A549 (cell line): ENCODE measurements around the gene CXCR2. TPM values are rescaled to one million over a fixed set of nuclear protein-coding genes. Genes with fewer than 3 reads are reported as not detected.
A peak's percentile ranks its signal among the peaks of the same experiment; 100 is the strongest.

Experiments
- ATAC-seq, 2 experiments: fragments of 200-7000 bp in 1 of 2; fragments of >200 bp in 1 of 2; cut with Nextera tagmentation in 1 of 2; cut with Tn5 transposase in 1 of 2; 3 replicates each; pipeline versions ENCODE4 v1.8.0 to v1.9.1; 2018 to 2020; ENCODE audit warnings: mild to moderate bottlenecking in 1 of 2, moderate library complexity in 1 of 2
- CTCF ChIA-PET: fragments of 300-600 bp; sonication (Branson Sonifier 250); formaldehyde crosslinking; extraction: SDS; loops from one replicate; lab custom pipeline; 2021; ENCODE audit warnings: antibody characterized with exemption, inconsistent platforms; lab: Yijun Ruan, JAX
- POLR2A ChIA-PET: fragments of 350-600 bp; formaldehyde crosslinking; extraction: SDS; loops from one replicate; lab custom pipeline; 2021; ENCODE audit warnings: antibody characterized with exemption, inconsistent platforms; lab: Yijun Ruan, JAX
- DNase-seq, 2 experiments: peaks; one replicate each; pipeline versions ENCODE4 v3.0.0 to v3.0.0-alpha.2; 2011 to 2016; ENCODE audit warnings: low read depth in 1 of 2, low spot score in 1 of 2
- FAIRE-seq: peaks from 2 replicates; lab custom pipeline; 2011; peaks lifted over from hg19 to GRCh38; lab: Jason Lieb, UNC
- H3K27ac ChIP-seq, 2 experiments: fragments of >200 bp; sonication (Bioruptor Twin); formaldehyde crosslinking; 3 replicates each; pipeline ENCODE4 v1.5.1; 2016 to 2017
- H3K4me1 ChIP-seq: fragments of >200 bp; sonication (Bioruptor Twin); formaldehyde crosslinking; 3 replicates; pipeline ENCODE4 v1.6.1; 2016
- H3K4me2 ChIP-seq: fragments of >200 bp; sonication (Bioruptor Twin); formaldehyde crosslinking; 3 replicates; pipeline ENCODE4 v1.6.1; 2016
- H3K4me3 ChIP-seq: fragments of >200 bp; sonication (Bioruptor Twin); formaldehyde crosslinking; 3 replicates; pipeline ENCODE4 v1.5.1; 2016
- H3K9me3 ChIP-seq: fragments of >200 bp; sonication (Bioruptor Twin); formaldehyde crosslinking; 3 replicates; pipeline ENCODE4 v1.6.1; 2016
- CBX8 ChIP-seq: fragments of 200-600 bp; sonication (generic); IDR thresholded peaks from 2 replicates; pipeline ENCODE4 v1.6.1; 2016
- CEBPB ChIP-seq, 2 experiments: fragments of >200 bp in 1 of 2; sonication (Bioruptor Twin) in 1 of 2; formaldehyde crosslinking in 1 of 2; IDR thresholded peaks; 2 replicates each; pipeline ENCODE4 v1.6.1; 2012 to 2016
- CHD4 ChIP-seq: fragments of 200-600 bp; sonication (generic); IDR thresholded peaks from 2 replicates; pipeline ENCODE4 v1.6.1; 2016; ENCODE audit warnings: antibody characterized with exemption, mild to moderate bottlenecking, borderline replicate concordance
- CTCF ChIP-seq: fragments of >200 bp; sonication (Bioruptor Twin); formaldehyde crosslinking; IDR thresholded peaks from 3 replicates; pipeline ENCODE4 v1.5.1; 2016
- EHF ChIP-seq: fragments of 250-450 bp; sonication (Bioruptor Pico); IDR thresholded peaks from 2 replicates; pipeline ENCODE4 v1.5.0; 2020; ENCODE audit warnings: mild to moderate bottlenecking
- FOSL2 ChIP-seq, 2 experiments: fragments of 450-650 bp in 1 of 2; fragments of >200 bp in 1 of 2; sonication (Bioruptor Twin) in 1 of 2; formaldehyde crosslinking; IDR thresholded peaks; 2 replicates each; pipeline versions ENCODE4 v1.5.0 to v1.6.1; 2016 to 2020; ENCODE audit warnings: mild to moderate bottlenecking in 1 of 2, moderate library complexity in 1 of 2
- HEYL ChIP-seq: fragments of 250-450 bp; sonication (Bioruptor Pico); IDR thresholded peaks from 2 replicates; pipeline ENCODE4 v1.8.0; 2021; ENCODE audit warnings: mild to moderate bottlenecking, moderate library complexity
- HMGXB4 ChIP-seq: fragments of 250-450 bp; sonication (Bioruptor Pico); IDR thresholded peaks from 2 replicates; pipeline ENCODE4 v1.5.0; 2021; ENCODE audit warnings: mild to moderate bottlenecking, moderate library complexity, borderline replicate concordance
- JUNB ChIP-seq: fragments of >200 bp; sonication (Bioruptor Twin); formaldehyde crosslinking; IDR thresholded peaks from 2 replicates; pipeline ENCODE4 v1.6.1; 2016
- MAZ ChIP-seq: fragments of 150-350 bp; IDR thresholded peaks from 2 replicates; pipeline ENCODE4 v1.6.1; 2014; ENCODE audit warnings: antibody characterized with exemption, low read depth, low read length, borderline replicate concordance
- NPAS2 ChIP-seq: fragments of 250-450 bp; sonication (Bioruptor Pico); IDR thresholded peaks from 2 replicates; pipeline ENCODE4 v1.8.0; 2022; ENCODE audit warnings: mild to moderate bottlenecking, moderate library complexity, borderline replicate concordance
- POLR2AphosphoS2 ChIP-seq: conservative IDR thresholded peaks from 2 replicates; pipeline ENCODE4 v1.6.1; 2012; ENCODE audit warnings: low read length, improper control_type of control experiment, inconsistent platforms
- RAD21 ChIP-seq, 2 experiments: fragments of >200 bp in 1 of 2; sonication (Bioruptor Twin) in 1 of 2; formaldehyde crosslinking in 1 of 2; IDR thresholded peaks in 1 of 2; conservative IDR thresholded peaks in 1 of 2; 2 replicates in 1 of 2; 3 replicates in 1 of 2; pipeline ENCODE4 v1.6.1; 2012 to 2018; ENCODE audit warnings: inconsistent platforms in 1 of 2
- RARB ChIP-seq: fragments of 250-450 bp; sonication (Bioruptor Pico); IDR thresholded peaks from 2 replicates; pipeline ENCODE4 v1.8.0; 2021; ENCODE audit warnings: mild to moderate bottlenecking, moderate library complexity
- WGBS: methylation state at CpG from one replicate; pipeline ENCODE4 v1.1.6; 2017; ENCODE audit errors: missing lambda C conversion rate; 5-methylcytosine and 5-hydroxymethylcytosine counted together
- polyA plus RNA-seq, 4 experiments: library from polyadenylated mRNA; depleted of rRNA in 3 of 4; stranded (reverse); fragments of >200 nt; fragmentation: RNase III in 1 of 4; extraction: RNeasy Plus Mini Kit Qiagen cat#74134 plus additional on column Dnase treatment in 1 of 4; gene quantifications; 2 replicates in 3 of 4; 3 replicates in 1 of 4; pipeline ENCODE4 v1.2.3, GENCODE V29; 2011 to 2017
- TF ChIP-seq, protein P1 (sequence below): fragments of 450-650 bp; IDR thresholded peaks from 2 replicates; pipeline ENCODE4 v1.6.1; 2014; ENCODE audit warnings: antibody characterized with exemption

The CXCR2 gene
- polyA plus RNA-seq, 2 of the 4 experiments (the other 2 are of a cell fraction): 0.08 TPM; not detected in 1

DNA sequence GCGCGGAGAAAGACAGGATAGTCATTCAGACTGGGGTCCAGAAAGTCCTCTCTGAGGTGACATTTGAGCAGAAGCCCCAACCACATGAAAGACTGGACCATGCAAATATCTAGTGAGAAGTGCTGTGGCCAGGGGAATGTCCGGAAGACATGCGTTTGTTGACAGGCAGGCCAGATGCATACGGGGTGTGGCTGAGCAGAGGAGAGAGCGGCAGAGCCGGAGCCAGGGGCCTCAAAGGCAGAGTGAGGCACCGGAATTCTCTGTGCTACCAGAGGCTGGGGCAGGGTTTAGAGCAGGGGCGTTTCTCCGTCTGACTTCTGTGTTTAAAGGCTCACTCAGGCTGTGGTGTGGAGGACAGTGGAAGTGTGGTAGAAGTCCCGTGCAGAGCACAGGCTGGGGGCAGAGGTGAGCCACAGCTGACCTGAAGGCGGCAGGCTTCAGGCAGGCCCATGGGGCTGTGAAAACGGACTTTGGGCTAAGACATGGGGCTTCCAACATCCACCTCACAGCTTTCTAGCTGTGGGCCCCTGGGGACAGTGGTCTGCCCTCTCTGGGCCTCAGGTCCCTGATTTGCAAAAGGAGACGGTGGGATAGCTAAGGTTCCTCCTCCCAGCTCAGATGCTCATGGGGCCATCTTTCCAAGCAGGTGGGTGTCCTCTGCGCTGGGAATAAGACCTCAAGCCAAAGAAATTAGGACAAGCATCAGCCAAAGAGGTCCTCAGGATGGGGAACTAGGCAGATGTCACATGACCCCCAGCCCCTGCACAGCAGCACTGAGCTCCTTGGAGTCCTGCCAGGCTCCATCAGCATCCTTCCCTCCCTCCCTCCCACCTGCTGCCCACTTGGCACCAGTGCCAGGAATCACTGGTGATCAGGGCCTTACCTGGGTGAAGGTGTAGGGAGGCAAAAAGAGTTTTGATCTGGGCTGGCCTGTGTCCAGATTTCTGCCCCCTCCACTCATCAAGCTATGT is 45.6 kb upstream of the CXCR2 start:
- no peak overlapping the region for H3K4me3 ChIP-seq
- DNase-seq (no peak), ATAC-seq (peak in 1 of 2 experiments; percentile 25; a peak in 1 of 6 replicates), FAIRE-seq (no peak)
- POLR2A ChIA-PET: no interaction called here
- CTCF ChIA-PET: interaction anchor here (0.5 to 4.6 kb wide), 5 partner anchors 8 to 295 kb away, joined by 3 to 18 read pairs (median 4); partner anchors contain the start of gene RUFY4
- WGBS: 65% methylated on average over 15 of the region's 15 CpGs
- no peaks in the 10 kb centered on the region for H3K4me1 ChIP-seq
- H3K4me2 ChIP-seq: no peak overlapping the region
- no peak overlapping the region for H3K27ac ChIP-seq
- no peak for TF ChIP-seq JUNB
- no peak for TF ChIP-seq EHF (CRISPR knock-in tag)
- no peak for TF ChIP-seq HMGXB4 (CRISPR knock-in tag)
- no peaks in the 10 kb centered on the region for H3K9me3 ChIP-seq

DNA sequence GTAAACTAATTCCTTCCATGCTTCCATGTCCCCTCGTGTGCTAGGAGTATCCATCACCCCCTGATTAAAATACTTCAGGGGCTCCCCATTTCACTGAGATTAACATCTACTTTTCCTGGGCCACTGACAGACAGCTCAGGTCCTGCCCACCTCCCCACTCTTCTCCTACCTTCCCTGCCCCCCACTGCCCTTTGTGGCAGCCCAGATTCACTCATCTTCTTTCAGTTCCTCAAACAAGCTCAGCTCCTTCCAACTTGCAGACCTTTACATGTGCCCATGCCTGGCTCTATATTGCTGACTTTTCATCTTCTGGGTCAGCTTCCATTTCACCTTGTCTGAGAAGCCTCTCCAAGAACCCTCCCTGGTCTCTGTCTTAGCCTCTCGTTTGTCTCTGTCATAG is 44.8 kb upstream of the CXCR2 start:
- 23% methylated on average over 2 of the region's 2 CpGs for WGBS

DNA sequence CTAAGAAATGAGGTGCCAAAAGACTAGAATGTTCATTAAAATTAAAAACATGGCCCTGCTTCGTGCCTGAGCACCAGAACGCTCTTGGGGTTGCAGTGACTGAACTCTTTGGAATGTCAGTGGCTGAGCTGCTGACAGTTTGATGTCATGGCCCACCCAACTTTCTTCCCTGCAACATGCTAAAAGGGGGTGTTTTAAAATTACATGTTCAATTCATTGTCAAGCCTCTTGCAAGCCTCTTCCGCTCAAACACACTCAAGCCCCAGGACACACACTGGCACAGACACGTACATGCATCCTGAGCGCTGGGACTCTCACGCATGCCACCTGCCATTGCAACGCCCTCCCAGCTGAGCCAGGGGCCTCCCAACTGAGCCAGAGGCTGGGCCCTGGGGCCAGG is 44.1 kb upstream of the CXCR2 start:
- no peak for DNase-seq
- TF ChIP-seq FOSL2 (IDR thresholded peaks at IDR 0.05) (no peak), FOSL2 (CRISPR knock-in tag; IDR thresholded peaks at IDR 0.05) (no peak), EHF (CRISPR knock-in tag) (no peak)
- no peak overlapping the region for H3K4me2 ChIP-seq
- no peaks in the 10 kb centered on the region for H3K4me1 ChIP-seq
- peaks cover 14% of the 10 kb centered on the region for H3K9me3 ChIP-seq
- no peak overlapping the region for H3K4me3 ChIP-seq
- no peak for FAIRE-seq
- no peak overlapping the region for H3K27ac ChIP-seq
- ChIA-PET CTCF (interaction anchor here (0.7 to 4.6 kb wide), 2 partner anchors 13 to 201 kb away, joined by 3 to 18 read pairs; partner anchors contain the start of gene RUFY4), POLR2A (no interaction called here)
- WGBS: 68% methylated on average over 7 of the region's 7 CpGs
- ATAC-seq: no peak

More for the DNA sequence above, 44.8 kb upstream of the CXCR2 start:
- DNase-seq: no peak
- Histone ChIP-seq H3K27ac (no peak overlapping the region), H3K4me3 (no peak overlapping the region), H3K9me3 (peaks cover 8% of the 10 kb centered on the region; the same call in 2 of the 3 replicates), H3K4me2 (no peak overlapping the region)
- ChIA-PET CTCF (interaction anchor here (0.5 to 4.6 kb wide), 5 partner anchors 9 to 222 kb away, joined by 3 to 18 read pairs (median 3); partner anchors contain the start of gene RUFY4), POLR2A (no interaction called here)
- no peak for FAIRE-seq
- TF ChIP-seq CEBPB (IDR thresholded peaks at IDR 0.05) (no peak), RARB (CRISPR knock-in tag) (no peak), CHD4 (no peak), HEYL (CRISPR knock-in tag) (no peak), NPAS2 (CRISPR knock-in tag) (no peak), CTCF (no peak), POLR2AphosphoS2 (no peak), EHF (CRISPR knock-in tag) (no peak), MAZ (no peak), RAD21 (conservative IDR thresholded peaks at IDR 0.05 in 1 of 2, IDR thresholded peaks at IDR 0.05 in 1 of 2) (no peak), CBX8 (no peak)
- TF ChIP-seq, protein P1, sequence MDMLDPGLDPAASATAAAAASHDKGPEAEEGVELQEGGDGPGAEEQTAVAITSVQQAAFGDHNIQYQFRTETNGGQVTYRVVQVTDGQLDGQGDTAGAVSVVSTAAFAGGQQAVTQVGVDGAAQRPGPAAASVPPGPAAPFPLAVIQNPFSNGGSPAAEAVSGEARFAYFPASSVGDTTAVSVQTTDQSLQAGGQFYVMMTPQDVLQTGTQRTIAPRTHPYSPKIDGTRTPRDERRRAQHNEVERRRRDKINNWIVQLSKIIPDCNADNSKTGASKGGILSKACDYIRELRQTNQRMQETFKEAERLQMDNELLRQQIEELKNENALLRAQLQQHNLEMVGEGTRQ: no peak
- TF ChIP-seq, all 56 proteins: peak for 0
- no peaks in the 10 kb centered on the region for H3K4me1 ChIP-seq
- no peak for ATAC-seq
